RKO (cell line): Measurements from ENCODE around the gene MTURN.
A peak's percentile ranks its signal among the peaks of the same experiment; 100 is the strongest.
"Not testable (repeated sequence)": the region's sequence is repeated elsewhere in the genome, so short reads cannot be mapped to it uniquely, and the experiment has no call there.

Experiments used
- DNase-seq: peaks from one replicate; pipeline ENCODE4 v3.0.0-alpha.2; 2016; ENCODE audit warnings: low spot score

The MTURN gene

GRCh38 chr7:30180718-30181117 is 45.9 kb downstream of the MTURN start:
- no peak for DNase-seq

- no peak for DNase-seq
These were observed 46.4 kb downstream of the MTURN start for GRCh38 chr7:30181211-30181610.

- no peak for DNase-seq
These were observed 47.1 kb downstream of the MTURN start for GRCh38 chr7:30181736-30182522.

GRCh38 chr7:30182814-30183213 is 48.0 kb downstream of the MTURN start:
- no peak for DNase-seq

- DNase-seq: no peak
These were observed 49.1 kb downstream of the MTURN start for GRCh38 chr7:30183749-30184369.

- no peak for DNase-seq
These were observed 50.2 kb downstream of the MTURN start for GRCh38 chr7:30184791-30185487.

GRCh38 chr7:30185496-30185895 is 50.7 kb downstream of the MTURN start:
- no peak for DNase-seq

GRCh38 chr7:30186725-30187124 is 51.9 kb downstream of the MTURN start:
- no peak for DNase-seq

- no peak for DNase-seq
These were observed 52.7 kb downstream of the MTURN start for GRCh38 chr7:30187513-30187912.

GRCh38 chr7:30188381-30188780 is 53.6 kb downstream of the MTURN start:
- DNase-seq: not testable (repeated sequence)

GRCh38 chr7:30188811-30189210 is 54.0 kb downstream of the MTURN start:
- no peak for DNase-seq

GRCh38 chr7:30191809-30192208 is 57.0 kb downstream of the MTURN start:
- no peak for DNase-seq

- DNase-seq: no peak
These were observed 58.7 kb downstream of the MTURN start for GRCh38 chr7:30193336-30193943.

GRCh38 chr7:30196408-30196807 is 61.6 kb downstream of the MTURN start:
- DNase-seq: no peak

- no peak for DNase-seq
These were observed 62.7 kb downstream of the MTURN start for GRCh38 chr7:30197438-30197837.

- DNase-seq: no peak
These were observed 64.5 kb downstream of the MTURN start for GRCh38 chr7:30199271-30199670.

GRCh38 chr7:30200591-30200990 is 65.8 kb downstream of the MTURN start:
- no peak for DNase-seq

GRCh38 chr7:30201161-30201666 is 66.4 kb downstream of the MTURN start:
- no peak for DNase-seq

GRCh38 chr7:30201921-30202320 is 67.1 kb downstream of the MTURN start:
- no peak for DNase-seq

GRCh38 chr7:30202671-30203070 is 67.9 kb downstream of the MTURN start:
- DNase-seq: no peak

GRCh38 chr7:30206491-30206890 is 71.7 kb downstream of the MTURN start:
- peak; percentile 66 for DNase-seq

- no peak for DNase-seq
These were observed 72.2 kb downstream of the MTURN start for GRCh38 chr7:30206942-30207341.
